HG03520 (cell line): ENCODE measurements around the gene TNS1.

Source experiments
- ATAC-seq: cut with Tn5 transposase; IDR thresholded peaks from one replicate; pipeline ENCODE4 v1.9.1; 2021; ENCODE audit warnings: mild to moderate bottlenecking, moderate library complexity; ENCODE audit not compliant: unreplicated experiment

TNS1 gene

GRCh38 chr2:217983276-217984233, 19.2 kb downstream of the TNS1 start:
- no peak for ATAC-seq

- no peak for ATAC-seq
Observed at GRCh38 chr2:217981971-217982370, 20.8 kb downstream of the TNS1 start.

- ATAC-seq = no peak
Observed at GRCh38 chr2:217981084-217981730, 21.6 kb downstream of the TNS1 start.

- ATAC-seq = no peak
Observed at GRCh38 chr2:217980591-217980990, 22.2 kb downstream of the TNS1 start.

- no peak for ATAC-seq
Observed at GRCh38 chr2:217980036-217980435, 22.8 kb downstream of the TNS1 start.

GRCh38 chr2:217979151-217979811, 23.5 kb downstream of the TNS1 start:
- no peak for ATAC-seq

GRCh38 chr2:217978536-217979150, 24.2 kb downstream of the TNS1 start:
- no peak for ATAC-seq

GRCh38 chr2:217977840-217978535, 24.8 kb downstream of the TNS1 start:
- no peak for ATAC-seq

- ATAC-seq = no peak
Observed at GRCh38 chr2:217976301-217976700, 26.5 kb downstream of the TNS1 start.

- ATAC-seq = no peak
Observed at GRCh38 chr2:217975626-217976025, 27.2 kb downstream of the TNS1 start.

- ATAC-seq = no peak
Observed at GRCh38 chr2:217974389-217975005, 28.3 kb downstream of the TNS1 start.

GRCh38 chr2:217973008-217973787, 29.6 kb downstream of the TNS1 start:
- no peak for ATAC-seq

GRCh38 chr2:217972490-217972889, 30.3 kb downstream of the TNS1 start:
- no peak for ATAC-seq

GRCh38 chr2:217972037-217972436, 30.8 kb downstream of the TNS1 start:
- no peak for ATAC-seq

GRCh38 chr2:217971166-217971565, 31.6 kb downstream of the TNS1 start:
- ATAC-seq = no peak

GRCh38 chr2:217970206-217970605, 32.6 kb downstream of the TNS1 start:
- ATAC-seq = no peak

GRCh38 chr2:217969588-217969987, 33.2 kb downstream of the TNS1 start:
- no peak for ATAC-seq

- no peak for ATAC-seq
Observed at GRCh38 chr2:217968023-217968422, 34.8 kb downstream of the TNS1 start.

GRCh38 chr2:217966423-217967070, 36.2 kb downstream of the TNS1 start:
- no peak for ATAC-seq
